CD4-positive, alpha-beta T cell treated with Interleukin-15 for 1 hour (primary cell): ENCODE results near the gene ATXN1.

Experiments
- DNase-seq: peaks from one replicate; pipeline ENCODE4 v3.0.0-alpha.2; 2020

ATXN1 gene

DNA sequence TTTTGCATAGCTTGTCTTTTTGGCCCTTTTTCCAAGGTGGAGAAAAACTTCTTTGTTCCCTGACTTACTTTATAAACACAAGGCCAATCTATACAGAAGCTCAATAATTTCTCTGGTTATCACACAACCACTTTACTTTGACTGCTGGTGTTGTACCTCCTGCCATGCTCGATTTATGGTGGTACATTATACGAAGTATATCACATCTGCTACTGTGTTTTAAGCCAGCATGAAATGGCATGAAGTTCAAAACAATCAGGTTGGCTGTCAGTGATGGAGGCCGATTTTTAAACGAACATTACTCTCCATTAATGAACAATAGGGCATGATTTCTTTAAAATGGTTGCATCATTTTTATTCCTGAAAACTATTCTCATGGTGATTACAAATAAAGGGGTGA, 21.0 kb upstream of the ATXN1 start:
- no peak for DNase-seq

DNA sequence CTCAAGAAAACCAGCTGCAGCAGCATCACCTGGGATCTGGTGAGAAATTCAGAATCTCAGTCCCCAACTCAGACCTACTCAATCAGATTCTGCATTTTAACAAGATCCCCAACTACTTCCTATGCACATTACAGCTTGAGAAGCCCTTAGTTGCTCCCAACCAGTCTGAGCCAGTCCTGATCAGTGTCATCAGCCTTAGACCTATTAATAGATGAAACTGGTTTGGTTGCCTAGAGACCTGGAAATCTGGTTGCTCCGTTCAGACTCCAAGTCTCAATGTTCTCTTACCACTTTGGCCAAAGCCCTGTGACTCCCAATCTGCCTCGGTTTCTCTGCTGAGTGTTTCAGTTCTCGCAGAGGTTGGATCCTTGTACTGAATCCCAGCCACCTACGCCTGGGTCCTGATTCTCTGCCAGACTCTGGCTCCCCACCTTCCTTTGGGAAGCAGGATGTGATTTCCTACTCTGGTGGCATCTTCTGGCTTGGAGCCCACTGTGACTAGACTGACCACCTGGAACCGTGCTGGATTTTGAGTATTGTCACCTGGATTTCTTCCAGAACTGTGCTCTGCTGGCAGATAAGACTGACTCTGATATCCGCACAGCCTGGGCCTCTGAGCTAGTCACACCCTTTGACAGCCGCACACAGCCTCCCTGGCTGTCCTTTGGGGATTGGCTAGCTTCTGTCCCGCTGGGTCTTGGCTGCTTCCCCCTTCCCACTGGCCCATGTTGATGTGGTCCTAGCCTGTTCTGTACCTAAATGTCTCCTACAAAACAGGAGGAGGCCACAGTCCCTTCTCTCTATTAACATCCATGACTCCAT, 20.3 kb upstream of the ATXN1 start:
- no peak for DNase-seq

DNA sequence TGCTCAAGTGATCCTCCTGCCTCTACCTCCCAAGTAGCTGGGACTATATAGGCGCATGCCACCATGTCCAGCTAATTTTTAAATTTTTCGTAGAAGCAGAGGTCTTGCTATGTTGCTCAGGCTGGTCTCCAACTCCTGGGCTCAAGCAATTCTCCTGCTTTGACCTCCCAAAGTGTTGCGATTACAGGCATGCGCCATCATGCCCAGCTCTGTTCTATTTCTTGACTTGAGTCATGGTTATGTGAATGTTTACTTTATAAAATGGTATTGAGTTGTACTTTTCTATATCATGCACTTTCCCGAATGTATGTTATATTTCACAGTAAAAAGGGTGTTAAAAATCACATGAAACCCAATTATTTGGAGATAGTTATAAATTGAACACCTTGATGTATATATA, 17.3 kb upstream of the ATXN1 start:
- no peak for DNase-seq

DNA sequence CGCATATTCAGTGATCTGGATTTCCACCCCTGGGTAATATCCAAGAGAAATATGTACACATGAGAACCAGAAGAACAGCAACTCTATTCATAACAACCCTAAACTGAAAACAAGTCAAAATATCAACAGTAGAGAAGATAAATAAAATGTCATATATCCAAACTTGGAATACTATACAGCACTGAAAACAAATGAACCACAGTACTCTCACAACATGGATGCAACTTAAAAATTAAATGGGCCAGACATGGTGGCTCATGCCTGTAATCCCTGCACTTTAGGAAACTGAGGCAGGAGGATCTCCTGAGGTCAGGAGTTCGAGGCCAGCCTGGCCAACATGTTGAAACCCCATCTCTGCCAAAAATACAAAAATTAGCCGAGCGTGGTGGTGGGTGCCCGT, 16.5 kb upstream of the ATXN1 start:
- no peak for DNase-seq

DNA sequence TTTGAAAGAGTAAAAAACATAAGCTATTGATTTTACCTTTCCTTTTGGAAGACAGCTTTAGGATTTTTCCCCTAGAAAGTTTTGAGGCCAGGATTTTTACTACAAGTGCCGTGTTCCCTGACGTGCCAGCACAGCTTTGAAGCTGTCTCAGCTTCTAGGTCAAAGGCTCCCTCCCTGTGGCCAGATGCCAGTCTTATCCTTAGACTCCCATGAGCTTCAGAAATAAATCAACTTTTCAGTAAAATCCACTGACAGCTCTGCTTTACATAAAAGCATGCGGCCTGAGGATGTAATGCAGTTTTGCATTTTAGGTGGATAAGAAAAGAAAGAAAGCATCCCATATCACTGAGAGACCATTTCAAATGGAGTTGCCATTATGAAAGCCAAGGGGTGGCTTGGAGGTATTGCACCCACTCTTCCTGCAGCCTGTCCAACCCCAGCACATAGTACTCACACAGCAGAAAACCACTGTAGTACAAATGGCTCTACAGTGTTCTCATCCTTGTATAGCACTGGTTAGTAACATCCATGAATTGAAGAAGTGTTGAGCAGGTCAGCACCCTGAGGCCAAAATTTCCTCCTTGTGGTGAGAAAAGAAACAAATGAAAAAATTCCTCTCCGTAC, 15.2 kb upstream of the ATXN1 start:
- no peak for DNase-seq

DNA sequence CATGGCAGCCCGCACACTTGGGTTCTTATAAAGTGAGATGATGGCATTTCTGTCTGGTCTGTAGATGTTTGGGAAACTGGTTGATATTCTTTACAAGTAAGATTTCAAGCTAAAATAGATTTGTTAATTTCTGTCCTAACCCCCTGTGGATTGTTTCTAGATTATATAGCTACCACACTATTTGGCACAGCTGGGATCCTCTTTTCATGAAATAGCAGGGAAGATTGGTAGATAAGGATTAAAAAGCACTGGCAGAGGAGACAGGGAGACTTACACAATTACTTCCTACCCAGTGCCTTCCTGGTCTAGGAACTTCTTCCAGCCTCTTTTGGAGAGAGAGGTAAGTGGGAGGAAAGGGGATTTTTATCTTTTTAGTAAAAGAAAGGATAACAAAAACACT, 13.2 kb upstream of the ATXN1 start:
- no peak for DNase-seq

DNA sequence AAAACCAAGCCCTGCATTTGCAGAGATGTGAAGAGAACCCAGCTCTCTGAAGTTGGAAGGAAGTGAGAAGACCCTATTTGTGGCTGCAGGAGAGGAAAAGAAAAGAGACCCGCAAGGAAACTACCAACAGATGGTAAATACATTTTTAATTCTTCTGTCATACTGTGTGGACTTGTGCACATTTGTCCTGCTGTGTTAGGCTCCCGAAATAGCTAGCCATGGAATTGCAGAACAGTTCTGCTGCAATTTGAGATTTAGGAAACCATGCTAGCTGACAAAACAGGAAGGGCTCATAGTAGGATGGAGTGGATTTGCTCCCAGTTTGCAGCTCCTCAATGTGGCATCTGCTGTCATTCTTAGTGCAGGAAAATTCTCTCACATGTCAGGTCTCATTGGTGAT, 12.1 kb upstream of the ATXN1 start:
- DNase-seq = no peak

DNA sequence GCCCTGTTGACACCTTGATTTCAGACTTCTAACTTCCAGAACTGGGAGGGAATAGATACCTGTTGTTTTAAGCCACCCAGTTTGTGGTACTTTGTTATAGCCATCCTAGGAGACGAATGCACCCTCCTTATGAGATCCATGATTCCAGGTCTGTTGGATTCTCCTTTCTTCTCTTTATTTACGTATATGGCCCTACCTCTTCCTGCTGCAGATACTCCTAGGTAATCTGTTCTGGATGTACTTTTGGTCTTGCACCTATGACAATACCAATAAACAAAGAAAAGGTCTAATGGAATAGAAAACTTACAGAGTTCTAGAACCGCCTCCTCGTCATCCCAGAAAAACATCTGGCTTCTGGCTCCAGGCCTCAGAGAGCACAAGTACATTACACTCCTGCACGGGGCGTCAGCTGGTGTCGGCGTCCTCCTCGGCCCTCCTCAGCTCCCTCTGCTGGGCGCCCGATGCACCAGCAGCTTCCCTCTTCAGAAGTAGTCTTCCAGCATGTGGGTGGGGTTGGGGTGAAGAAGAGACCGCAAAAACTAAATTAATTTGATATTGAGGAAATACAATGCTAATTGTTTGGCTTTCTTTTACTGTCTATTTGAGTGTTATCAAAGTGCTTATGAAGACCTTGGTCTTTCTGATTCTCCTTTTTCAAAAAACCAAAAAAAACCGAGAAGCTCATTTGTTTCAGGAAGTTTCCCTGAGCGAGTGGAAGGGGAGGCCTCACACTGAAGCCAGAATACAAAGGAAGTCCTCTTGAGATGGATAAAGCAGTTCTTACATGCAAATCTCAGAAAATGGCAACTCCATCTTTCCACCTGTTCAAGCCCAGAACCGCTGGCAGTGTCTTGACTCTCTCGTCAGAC, 9.7 kb upstream of the ATXN1 start:
- peak; percentile 81 for DNase-seq

DNA sequence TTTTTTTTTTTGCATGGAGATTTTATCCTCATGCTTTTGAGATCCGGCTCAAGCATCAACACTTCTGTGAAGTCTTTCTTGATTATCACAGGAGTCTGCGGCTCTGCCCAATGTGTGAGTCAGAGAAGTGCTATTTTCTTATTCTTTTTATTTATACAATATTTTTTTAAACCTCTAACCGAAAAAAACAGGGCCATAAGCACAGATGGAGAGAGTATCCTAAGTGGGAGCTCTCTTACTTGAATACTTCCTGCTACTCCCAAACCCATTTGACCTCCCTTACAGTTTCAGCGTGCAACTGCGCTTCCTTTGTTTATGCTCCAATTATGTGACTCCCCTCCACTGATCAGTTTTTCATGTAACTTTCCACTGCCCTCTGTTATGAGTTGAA, 8.7 kb upstream of the ATXN1 start:
- no peak for DNase-seq

DNA sequence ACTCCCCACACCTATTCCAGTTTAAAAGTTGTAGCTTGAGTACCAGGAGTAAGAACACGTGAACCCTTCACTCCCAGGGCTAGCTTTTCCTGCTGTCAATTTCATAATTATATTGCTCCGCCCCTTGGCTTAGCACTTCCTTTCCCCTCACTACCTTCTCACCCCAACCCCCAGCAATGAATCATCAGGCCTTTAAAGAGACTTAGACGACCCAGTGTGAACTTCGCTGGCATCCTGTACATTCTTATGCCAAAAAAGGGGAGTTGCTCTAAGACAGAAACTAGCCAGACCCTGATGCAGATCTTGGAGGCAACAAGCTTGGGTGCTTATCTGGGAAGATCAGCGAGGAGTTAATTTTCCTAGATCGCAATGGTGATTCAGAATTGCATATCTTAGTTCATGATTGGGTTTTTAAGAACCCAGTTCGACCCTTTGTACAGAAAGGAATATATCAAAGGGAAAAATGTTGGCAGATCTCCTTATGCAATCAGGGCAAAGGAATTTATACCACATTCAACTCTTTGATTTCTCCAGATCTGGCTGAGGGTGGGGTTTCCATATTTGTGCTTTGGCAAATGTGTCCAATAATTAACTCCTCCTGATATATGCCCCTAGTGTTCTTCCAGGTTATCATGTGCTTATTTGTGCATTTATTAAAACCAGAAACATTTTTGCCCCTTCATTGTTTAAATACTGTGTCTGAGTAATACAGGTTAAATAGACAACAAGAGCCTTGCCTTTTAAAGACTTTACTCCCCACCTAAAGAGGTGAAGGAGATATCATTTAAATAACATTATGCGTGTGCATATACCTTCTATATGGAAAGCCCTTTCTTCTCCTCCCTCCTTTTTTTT, 8.1 kb upstream of the ATXN1 start:
- peak; percentile 69 for DNase-seq

DNA sequence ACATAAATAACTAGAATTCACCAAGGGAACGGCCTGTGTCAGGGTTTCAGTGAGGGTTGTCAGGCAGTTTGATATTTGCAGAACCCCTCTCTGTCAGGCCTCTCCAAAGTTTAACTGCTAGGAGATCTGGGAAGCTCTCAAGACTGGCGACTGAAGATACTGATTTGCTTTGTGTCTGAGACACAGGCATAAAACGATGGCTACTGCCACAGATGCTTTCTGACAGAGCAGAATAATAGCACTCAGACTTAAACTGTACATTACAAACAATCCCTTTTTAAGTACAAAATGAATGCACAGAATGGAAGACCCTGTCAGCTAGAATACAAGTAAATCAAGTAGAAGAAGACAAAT, 7.2 kb upstream of the ATXN1 start:
- DNase-seq = no peak

DNA sequence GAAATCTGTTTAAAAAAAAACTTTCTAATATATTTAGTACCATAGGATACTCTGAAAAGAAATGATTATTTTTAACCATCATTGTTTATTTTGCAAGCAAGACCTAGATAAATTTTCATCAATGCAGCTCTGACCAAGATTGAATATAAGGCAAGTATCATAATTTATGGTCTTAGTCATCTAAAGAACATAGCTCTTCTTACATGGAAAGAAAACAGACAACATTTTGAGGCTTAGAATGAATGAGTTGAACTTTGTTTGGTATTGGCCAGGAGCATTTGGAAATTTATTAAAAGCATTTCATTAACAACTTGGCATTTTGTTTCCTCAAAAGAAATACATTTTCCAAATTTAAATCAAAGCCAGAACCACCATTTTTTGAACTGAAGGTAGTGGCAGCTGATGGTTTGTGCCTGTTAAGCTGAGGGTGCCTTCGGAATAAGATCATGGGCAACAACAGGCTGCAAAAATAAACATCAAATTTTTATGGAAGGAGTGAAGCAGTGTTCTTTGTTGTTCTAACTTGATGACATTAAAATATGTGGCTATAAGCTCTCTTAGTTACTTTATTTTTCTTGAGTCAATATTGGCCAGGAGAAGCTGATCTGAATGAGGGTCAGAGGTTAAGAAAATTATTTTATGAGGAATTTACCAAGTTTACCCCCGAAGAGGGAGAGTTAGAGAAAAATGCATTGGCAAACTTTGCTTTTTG, 6.7 kb upstream of the ATXN1 start:
- no peak for DNase-seq

DNA sequence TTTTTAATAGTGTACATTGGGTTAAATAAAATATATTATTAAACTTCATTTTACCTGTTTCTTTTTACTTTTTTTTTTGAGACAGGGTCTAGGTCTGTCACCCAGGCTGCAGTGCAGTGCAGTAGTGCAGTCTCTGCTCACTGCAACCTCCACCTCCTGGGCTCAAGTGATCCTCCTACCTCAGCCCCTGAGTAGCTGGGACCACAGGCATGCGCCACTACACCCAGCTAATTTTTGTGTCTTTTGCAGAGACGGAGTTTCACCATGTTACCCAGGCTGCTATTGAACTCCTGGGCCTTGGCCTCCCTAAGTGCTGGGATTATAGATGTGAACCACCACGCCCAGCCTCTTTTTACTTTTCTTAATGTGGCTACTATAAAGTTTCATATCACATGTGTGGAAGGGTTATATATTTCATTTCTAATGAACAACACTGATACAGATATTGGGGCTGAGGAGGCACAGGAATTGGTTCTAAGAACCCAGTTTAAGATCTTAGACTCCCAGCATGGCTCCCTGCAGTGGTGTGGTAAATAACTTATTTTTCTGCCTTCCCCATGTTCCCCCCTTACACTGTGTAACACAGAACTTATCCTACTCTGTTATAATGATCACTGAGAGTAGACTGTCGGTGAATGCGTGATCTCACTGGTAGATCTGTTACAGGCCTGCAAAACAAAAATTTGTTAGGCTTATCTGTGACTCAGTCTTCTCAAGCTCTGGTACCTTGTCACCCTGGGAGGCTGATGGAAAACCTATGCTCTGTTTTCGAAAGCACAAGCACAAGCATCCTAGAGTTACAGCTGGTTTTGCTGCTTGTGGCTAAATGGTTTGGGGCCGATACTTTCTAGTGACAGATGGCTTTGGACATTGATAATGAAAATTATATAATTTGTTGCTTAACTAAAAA, 5.8 kb upstream of the ATXN1 start:
- DNase-seq = no peak

DNA sequence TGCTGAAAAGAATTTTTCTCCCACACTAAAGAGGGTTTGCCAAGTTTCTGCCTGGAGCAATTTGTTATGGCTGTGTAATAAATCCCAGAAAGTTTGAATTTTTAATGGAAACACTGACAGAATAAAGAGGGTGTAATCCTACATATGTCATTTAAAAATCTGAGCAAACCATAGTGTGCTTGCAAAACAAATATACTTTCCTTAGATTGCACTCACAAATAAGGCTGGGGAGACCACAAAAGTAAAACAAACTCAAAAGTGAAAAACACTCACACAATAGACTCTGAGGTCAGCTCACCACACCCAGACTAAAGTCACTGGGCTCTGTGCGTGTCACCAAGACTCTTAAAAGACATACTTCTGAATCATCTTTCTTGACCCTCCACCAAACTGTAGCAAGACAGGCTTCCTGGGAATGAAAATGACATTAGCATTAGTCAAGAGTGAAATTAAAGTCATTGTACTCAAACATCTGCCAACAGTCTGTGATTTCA, 4.8 kb upstream of the ATXN1 start:
- peak; percentile 22 for DNase-seq

DNA sequence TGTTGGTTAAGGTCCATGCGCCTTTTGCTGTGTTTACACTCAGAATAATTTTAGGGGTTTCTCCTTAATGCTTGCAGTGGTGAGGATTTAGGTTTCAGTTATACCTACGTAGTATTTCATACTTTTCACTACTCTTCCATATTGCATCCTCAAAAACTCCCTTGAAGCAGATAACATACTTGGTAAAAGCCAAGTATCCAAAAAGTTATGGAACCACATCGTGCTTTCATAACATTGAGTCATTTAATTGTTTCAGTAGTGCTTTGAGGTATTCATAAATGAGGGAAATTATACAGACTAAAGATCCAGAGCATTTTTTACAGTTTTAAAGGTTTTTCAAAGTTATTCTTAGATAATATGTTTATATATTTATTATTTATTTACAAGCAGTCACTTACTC, 4.0 kb upstream of the ATXN1 start:
- DNase-seq = no peak

DNA sequence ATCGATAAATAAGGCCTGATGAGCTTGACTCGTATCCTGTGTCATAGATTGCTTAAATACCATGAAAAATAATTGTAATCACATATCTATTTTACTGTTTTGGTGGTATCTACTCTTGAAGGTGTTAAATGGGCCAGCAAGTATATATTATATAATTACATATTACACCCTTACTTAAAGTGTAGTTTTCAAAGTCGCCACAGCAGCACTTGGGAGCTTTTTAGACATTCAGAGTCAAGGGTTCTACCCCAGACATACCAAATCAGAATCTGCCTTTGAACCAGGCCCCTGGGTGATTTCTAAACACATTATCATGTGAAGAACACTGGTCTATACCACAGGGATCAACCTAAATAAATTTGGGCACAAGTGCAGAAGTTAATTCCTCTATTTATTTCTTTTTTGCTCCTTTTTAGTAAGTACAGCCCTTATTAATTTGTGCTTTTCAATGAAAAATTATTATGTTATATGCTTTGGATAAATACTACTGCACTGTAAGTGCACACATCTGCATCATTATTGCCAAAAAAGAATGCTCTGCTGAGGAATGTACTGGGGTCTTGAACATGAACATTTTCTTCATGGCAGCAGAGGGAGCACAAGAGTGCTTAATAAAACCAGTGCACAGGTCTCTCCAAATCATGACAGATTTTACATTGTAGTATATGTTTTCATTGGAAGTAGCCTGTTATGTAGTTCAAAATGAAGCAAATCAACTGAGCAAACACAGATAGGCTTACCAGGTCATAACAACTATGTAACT, 3.1 kb upstream of the ATXN1 start:
- DNase-seq = no peak

DNA sequence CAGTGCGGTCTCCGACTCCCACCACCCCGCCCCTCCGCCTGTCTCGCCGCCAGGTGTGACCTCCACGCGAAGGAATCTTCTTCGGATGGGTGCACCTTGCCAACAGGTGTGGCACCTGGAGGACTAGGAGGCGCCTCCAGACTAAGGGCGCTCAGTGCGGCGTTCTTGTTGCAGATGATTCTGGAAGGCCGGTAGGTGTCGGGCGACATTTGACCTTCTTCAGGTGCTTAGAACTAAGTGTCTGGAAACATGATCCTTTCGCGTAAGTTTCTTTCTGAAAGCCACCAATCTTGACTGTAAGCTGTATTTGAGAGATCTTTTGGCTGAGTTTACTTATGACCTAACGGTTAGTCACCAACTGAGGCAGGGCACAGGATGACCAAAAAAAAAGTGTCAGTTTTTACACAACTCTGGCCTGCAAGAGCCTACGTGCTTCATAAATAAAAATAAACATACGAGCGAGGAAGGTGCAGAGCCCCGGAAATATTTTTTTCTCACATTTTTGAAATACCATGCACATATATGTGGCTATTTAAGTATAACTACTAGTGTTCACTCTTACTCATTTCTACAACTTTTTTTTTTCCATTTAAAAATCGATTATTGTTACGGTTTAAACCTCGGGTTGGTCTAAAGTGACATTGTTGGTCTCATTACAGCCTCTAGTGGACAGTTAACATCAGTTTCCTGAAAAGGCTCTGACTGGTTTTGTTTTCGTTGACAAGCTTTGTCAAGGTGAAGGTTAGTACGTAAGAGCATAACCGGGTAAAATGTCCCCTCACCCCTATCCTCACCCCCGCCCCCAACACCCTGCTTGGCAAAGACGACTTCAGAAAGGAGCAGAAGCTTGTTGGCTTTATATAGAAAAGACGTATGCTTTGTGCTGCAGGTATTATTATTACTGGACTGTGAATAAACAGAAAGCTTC, 1.6 kb upstream of the ATXN1 start:
- peak; percentile 83 for DNase-seq

DNA sequence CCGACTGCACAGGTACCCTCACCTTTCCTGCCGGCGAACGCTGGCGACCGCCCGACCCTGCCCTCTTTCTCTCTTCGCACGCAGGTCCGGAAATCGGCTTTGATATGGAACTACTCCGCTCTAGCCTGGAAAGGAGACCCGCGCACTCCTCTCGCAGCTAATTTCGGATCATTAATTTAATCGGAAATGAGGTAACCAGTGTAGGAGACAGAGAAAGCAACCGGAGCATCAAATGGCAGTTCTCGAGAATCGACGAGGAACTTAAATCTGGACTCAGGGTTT, 949 bp upstream of the ATXN1 start:
- DNase-seq = no peak
